Measurements from ENCODE around the gene NFATC2IP. TPM values are rescaled to one million over a fixed set of nuclear protein-coding genes. Genes with fewer than 3 reads are reported as not detected.

NFATC2IP gene
- total and polyA plus RNA-seq, 2 of the 4 experiments (the other 2 are of a cell fraction): 10.0 to 29.1 TPM

- H2BK120ac ChIP-seq (ENCODE audit: low read depth, low read length): no peak overlapping the region
These were observed 40.4 kb upstream of the NFATC2IP start for GRCh38 chr16:28910086-28911031.

More at GRCh38 chr16:28910086-28911031, 40.4 kb upstream of the NFATC2IP start:
- ChIA-PET CTCF (no interaction called here), POLR2A (ENCODE audit: unreplicated experiment) (no interaction called here)
- Histone ChIP-seq H3K56ac (ENCODE audit: extremely low read depth, insufficient read depth, low read length) (no peak overlapping the region), H4K5ac (ENCODE audit: low read depth, low read length) (no peak overlapping the region), H3K9ac (ENCODE audit: low read depth, low read length) (no peak overlapping the region), H3K9me1 (ENCODE audit: insufficient read depth, low read length) (no peaks in the 10 kb centered on the region; the same call in 1 of the 2 replicates), H3K4ac (ENCODE audit: low read depth, low read length) (no peak overlapping the region), H4K91ac (ENCODE audit: insufficient read depth, low read depth, low read length) (no peak overlapping the region), H3K79me1 (ENCODE audit: low read depth in 1 of 2, low read length in 2 of 2) (0 out of 4 replicates have a peak, but pooled peaks cover 0 to 6% of the 10 kb centered on the region in 2 experiments), H4K20me1 (ENCODE audit: insufficient read depth, low read length) (no peaks in the 10 kb centered on the region), H2AK5ac (ENCODE audit: low read depth, low read length) (no peak overlapping the region), H2AFZ (replicated peaks; ENCODE audit: low read length, poor library complexity) (no peak overlapping the region), H3K4me1 (ENCODE audit: control insufficient read depth, insufficient read depth, low read length) (no peaks in the 10 kb centered on the region), H3K4me2 (ENCODE audit: low read depth, low read length) (no peak overlapping the region), H3K27me3 (ENCODE audit: control insufficient read depth, insufficient read depth, low read length) (no peaks in the 10 kb centered on the region), H2BK5ac (ENCODE audit: low read depth, low read length, poor library complexity, severe bottlenecking) (no peak overlapping the region), H4K8ac (ENCODE audit: low read depth in 2 of 2, low read length in 2 of 2) (no peak overlapping the region), H3K27ac (ENCODE audit: insufficient read depth, low read length) (no peak overlapping the region), H3K4me3 (ENCODE audit: insufficient read depth, low read depth, low read length) (no peak overlapping the region), H3K9me3 (ENCODE audit: control insufficient read depth, insufficient read depth, low read length) (no peaks in the 10 kb centered on the region), H3K23ac (ENCODE audit: low read depth, low read length) (no peak overlapping the region), H2BK15ac (ENCODE audit: low read depth, low read length) (no peak overlapping the region), H2AK9ac (replicated peaks; ENCODE audit: low read depth, low read length, poor library complexity) (no peak overlapping the region), H3K18ac (ENCODE audit: low read depth, low read length) (no peak overlapping the region), H3K14ac (replicated peaks; ENCODE audit: low read depth, low read length) (no peak overlapping the region), H3K36me3 (ENCODE audit: control insufficient read depth, insufficient read depth, low read length) (peaks cover 36% of the 10 kb centered on the region), H2BK20ac (ENCODE audit: low read depth, low read length) (no peak overlapping the region)
- BruUV-seq (replicated peaks): no TSS peak
- intact Hi-C loops (cut with micrococcal nuclease) (no loop called here), in situ Hi-C loops (cut with MboI; ENCODE audit: low sequenced_read_pairs) (no loop called here), dilution Hi-C loops (cut with HindIII; ENCODE audit: low sequenced_read_pairs, unreplicated experiment) (no loop called here)
- no peak for ATAC-seq (ENCODE audit: low read depth)
- peak; percentile 6 for DNase-seq
- TF ChIP-seq CEBPB (IDR thresholded peaks at IDR 0.05; ENCODE audit: low read depth, low read length) (no peak), CHD1 (IDR thresholded peaks at IDR 0.05; ENCODE audit: low read depth, low read length) (no peak), USF2 (IDR thresholded peaks at IDR 0.05; ENCODE audit: low read depth, low read length) (no peak), RFX5 (IDR thresholded peaks at IDR 0.05; ENCODE audit: low read depth, low read length) (no peak), ELK1 (IDR thresholded peaks at IDR 0.05; ENCODE audit: borderline replicate concordance, low read depth, low read length) (no peak), MXI1 (IDR thresholded peaks at IDR 0.05; ENCODE audit: borderline replicate concordance, low read depth, low read length) (no peak), POLR2A (IDR thresholded peaks at IDR 0.05; ENCODE audit: low read depth, low read length) (no peak), MAZ (IDR thresholded peaks at IDR 0.05; ENCODE audit: borderline replicate concordance, low read depth, low read length) (no peak), NFE2L2 (IDR thresholded peaks at IDR 0.05; ENCODE audit: low read depth, low read length) (no peak), RCOR1 (IDR thresholded peaks at IDR 0.05; ENCODE audit: insufficient replicate concordance, low read length) (no peak), FOS (IDR thresholded peaks at IDR 0.05; ENCODE audit: low read depth, low read length) (no peak), SMC3 (IDR thresholded peaks at IDR 0.05; ENCODE audit: low read depth, low read length) (no peak), RAD21 (IDR thresholded peaks at IDR 0.05; ENCODE audit: low read length) (no peak), BHLHE40 (IDR thresholded peaks at IDR 0.05; ENCODE audit: low read depth, low read length) (no peak)
- 100% methylated on average over 2 of the region's 19 CpGs; no CpG with 5 or more reads in 1 of the 2 experiments for WGBS, 2 experiments (ENCODE audit: extremely low coverage in 2 of 2, insufficient read length in 1 of 2)
